ENCODE measurements around the gene PTPRN2. TPM values are rescaled to one million over a fixed set of nuclear protein-coding genes. Genes with fewer than 3 reads are reported as not detected.

PTPRN2 gene
- total RNA-seq, 4 donors from 2014 or later: 14.9 to 34.3 (median 21.3) TPM

GRCh38 chr7:158446281-158446680 lies 141.3 kb downstream of the PTPRN2 start:
- Histone ChIP-seq H3K4me1 (no peaks in the 10 kb centered on the region), H3K36me3 (no peaks in the 10 kb centered on the region), H3K9me3 (no peaks in the 10 kb centered on the region), H3K27ac (no peak overlapping the region), H3K27me3 (no peaks in the 10 kb centered on the region), H3K4me3 (no peak overlapping the region)
- TF ChIP-seq POLR2A (IDR thresholded peaks at IDR 0.05) (no peak), CTCF (IDR thresholded peaks at IDR 0.05) (no peak)
- DNase-seq: peak in 2 of 3 donors; percentile 18 to 19

- no peaks in the 10 kb centered on the region for H3K36me3 ChIP-seq
- TF ChIP-seq CTCF (IDR thresholded peaks at IDR 0.05) (no peak), POLR2A (IDR thresholded peaks at IDR 0.05) (no peak)
- peak in 2 of 3 donors; percentile 10 to 33 for DNase-seq
- H3K4me1 ChIP-seq: no peaks in the 10 kb centered on the region
- H3K4me3 ChIP-seq: no peak overlapping the region
- no peaks in the 10 kb centered on the region for H3K27me3 ChIP-seq
- H3K9me3 ChIP-seq: no peaks in the 10 kb centered on the region
- no peak overlapping the region for H3K27ac ChIP-seq
Measured at GRCh38 chr7:158445421-158446175, 142.0 kb downstream of the PTPRN2 start.

GRCh38 chr7:158444501-158445420 lies 142.9 kb downstream of the PTPRN2 start:
- Histone ChIP-seq H3K4me3 (no peak overlapping the region), H3K27me3 (no peaks in the 10 kb centered on the region), H3K9me3 (no peaks in the 10 kb centered on the region), H3K27ac (no peak overlapping the region), H3K36me3 (no peaks in the 10 kb centered on the region), H3K4me1 (no peaks in the 10 kb centered on the region)
- peak in 2 of 3 donors; percentile 22 to 44 for DNase-seq
- no peak for TF ChIP-seq CTCF (IDR thresholded peaks at IDR 0.05)
- TF ChIP-seq POLR2A (IDR thresholded peaks at IDR 0.05): no peak

GRCh38 chr7:158443688-158444483 lies 143.7 kb downstream of the PTPRN2 start:
- H3K4me3 ChIP-seq: no peak overlapping the region
- H3K9me3 ChIP-seq: no peaks in the 10 kb centered on the region
- no peak overlapping the region for H3K27ac ChIP-seq
- no peaks in the 10 kb centered on the region for H3K4me1 ChIP-seq
- no peaks in the 10 kb centered on the region for H3K36me3 ChIP-seq
- TF ChIP-seq CTCF (IDR thresholded peaks at IDR 0.05): no peak
- peak in 2 of 3 donors; percentile 26 to 40 for DNase-seq
- no peaks in the 10 kb centered on the region for H3K27me3 ChIP-seq

GRCh38 chr7:158443014-158443687 lies 144.5 kb downstream of the PTPRN2 start:
- H3K27me3 ChIP-seq: no peaks in the 10 kb centered on the region
- peak in 1 of 3 donors; percentile 20 for DNase-seq
- no peak overlapping the region for H3K4me3 ChIP-seq
- no peaks in the 10 kb centered on the region for H3K4me1 ChIP-seq
- TF ChIP-seq CTCF (IDR thresholded peaks at IDR 0.05) (no peak), POLR2A (IDR thresholded peaks at IDR 0.05) (no peak)
- H3K27ac ChIP-seq: no peak overlapping the region
- no peaks in the 10 kb centered on the region for H3K36me3 ChIP-seq
- H3K9me3 ChIP-seq: no peaks in the 10 kb centered on the region
